Measurements from ENCODE around the gene USH1G. TPM values are rescaled to one million over a fixed set of nuclear protein-coding genes. Genes with fewer than 3 reads are reported as not detected.
"Not testable (repeated sequence)": the region's sequence is repeated elsewhere in the genome, so short reads cannot be mapped to it uniquely, and the experiment has no call there.

Gene USH1G
- total RNA-seq, 4 donors from 2014 or later, result 0.27 to 0.32 TPM; not detected in 2

- WGBS, 2 donors (ENCODE audit: low coverage in 1 of 2), result 92% methylated on average over 5 of the region's 5 CpGs; no CpG with 5 or more reads in 1 of the 2 donors
- no peak overlapping the region for H3K27ac ChIP-seq
- DNase-seq, result no peak
- in situ Hi-C loops (cut with MboI; ENCODE audit: low pct_ligation_motif_present in 1 of 4, low pct_unique_long_range_greater_than_20kb in 1 of 4, low sequenced_read_pairs in 3 of 4) (no loop called here), intact Hi-C loops (cut with DNase I; ENCODE audit: low total_unique reads) (no loop called here)
- no peak overlapping the region for H3K4me3 ChIP-seq
- no peaks in the 10 kb centered on the region for H3K9me3 ChIP-seq
- no peaks in the 10 kb centered on the region for H3K36me3 ChIP-seq
- peaks cover 7 to 13% (median 11%) of the 10 kb centered on the region in 4 donors for H3K4me1 ChIP-seq
- TF ChIP-seq POLR2AphosphoS5 (IDR thresholded peaks at IDR 0.05) (no peak), POLR2A (IDR thresholded peaks at IDR 0.05) (no peak), CTCF (IDR thresholded peaks at IDR 0.05) (no peak), EP300 (IDR thresholded peaks at IDR 0.05; ENCODE audit: low read depth) (no peak)
- H3K27me3 ChIP-seq, result peaks cover 57% of the 10 kb centered on the region
Observed at GRCh38 chr17:74918906-74919305, 4.1 kb downstream of the USH1G start.

DNA sequence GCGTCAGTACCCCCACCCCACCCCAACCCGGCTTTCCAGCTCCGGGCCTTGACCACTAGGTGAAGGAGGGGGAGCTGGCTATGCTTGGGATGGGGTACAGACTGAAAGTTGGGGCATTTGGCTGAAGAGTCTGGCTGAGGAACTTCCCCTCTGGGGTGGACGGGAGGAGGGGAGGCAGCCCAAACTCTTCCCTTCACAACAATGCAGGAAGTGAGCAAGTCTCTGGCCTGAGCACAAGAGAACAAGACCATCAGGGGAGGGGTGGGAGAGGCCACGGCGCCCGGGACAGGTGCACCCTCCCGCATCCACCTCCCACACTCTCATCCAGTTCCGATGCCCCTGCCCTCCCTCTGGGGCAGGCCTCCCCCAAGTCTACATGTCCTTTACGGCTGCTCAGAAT, 5.6 kb downstream of the USH1G start:
- Histone ChIP-seq H3K27ac (no peak overlapping the region), H3K4me3 (no peak overlapping the region), H3K36me3 (no peaks in the 10 kb centered on the region), H3K27me3 (peaks cover 42% of the 10 kb centered on the region), H3K4me1 (no peaks in the 10 kb centered on the region), H3K9me3 (no peaks in the 10 kb centered on the region)
- in situ Hi-C loops (cut with MboI; ENCODE audit: low pct_ligation_motif_present in 1 of 4, low pct_unique_long_range_greater_than_20kb in 1 of 4, low sequenced_read_pairs in 3 of 4), result no loop called here
- WGBS, 2 donors (ENCODE audit: low coverage in 1 of 2), result 49% methylated on average over 10 of the region's 10 CpGs; no CpG with 5 or more reads in 1 of the 2 donors
- no peak for TF ChIP-seq EP300 (IDR thresholded peaks at IDR 0.05; ENCODE audit: low read depth)
- no peak for TF ChIP-seq CTCF (IDR thresholded peaks at IDR 0.05)
- no peak for TF ChIP-seq POLR2A (IDR thresholded peaks at IDR 0.05)
- no peak for TF ChIP-seq POLR2AphosphoS5 (IDR thresholded peaks at IDR 0.05)
- intact Hi-C loops (cut with DNase I; ENCODE audit: low total_unique reads), result no loop called here
- DNase-seq, result no peak

DNA sequence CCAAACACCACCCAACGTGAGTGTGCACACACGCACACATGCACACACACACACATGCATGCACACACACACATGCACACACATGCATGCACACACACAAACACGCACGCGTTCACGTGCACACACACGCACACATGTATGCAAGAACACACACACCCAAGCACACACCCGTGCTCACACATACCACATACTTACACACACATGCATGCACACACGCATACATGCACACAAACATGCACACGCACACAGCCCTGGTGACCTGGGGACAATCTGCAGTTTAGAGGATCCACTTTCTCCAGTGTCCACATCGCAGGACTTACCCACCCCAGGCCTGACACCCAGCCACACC, 6.2 kb downstream of the USH1G start:
- Histone ChIP-seq H3K36me3 (no peaks in the 10 kb centered on the region), H3K27ac (no peak overlapping the region), H3K4me3 (no peak overlapping the region), H3K9me3 (no peaks in the 10 kb centered on the region), H3K27me3 (peaks cover 36% of the 10 kb centered on the region), H3K4me1 (no peaks in the 10 kb centered on the region)
- in situ Hi-C loops (cut with MboI; ENCODE audit: low pct_ligation_motif_present in 1 of 4, low pct_unique_long_range_greater_than_20kb in 1 of 4, low sequenced_read_pairs in 3 of 4) (no loop called here), intact Hi-C loops (cut with DNase I; ENCODE audit: low total_unique reads) (loop anchor here (1.0 kb wide), 1 partner anchor 29 kb away; no protein-coding TSS in a partner anchor)
- TF ChIP-seq EP300 (IDR thresholded peaks at IDR 0.05; ENCODE audit: low read depth), result no peak
- TF ChIP-seq POLR2AphosphoS5 (IDR thresholded peaks at IDR 0.05), result no peak
- TF ChIP-seq CTCF (IDR thresholded peaks at IDR 0.05), result no peak
- TF ChIP-seq POLR2A (IDR thresholded peaks at IDR 0.05), result no peak
- 87 to 91% methylated on average over 9 to 11 of the region's 11 CpGs for WGBS, 2 donors (ENCODE audit: low coverage in 1 of 2)
- DNase-seq, result no peak

- TF ChIP-seq POLR2A (IDR thresholded peaks at IDR 0.05) (no peak), POLR2AphosphoS5 (IDR thresholded peaks at IDR 0.05) (no peak), CTCF (IDR thresholded peaks at IDR 0.05) (no peak), EP300 (IDR thresholded peaks at IDR 0.05; ENCODE audit: low read depth) (no peak)
- no peak for DNase-seq
- Histone ChIP-seq H3K4me3 (no peak overlapping the region), H3K36me3 (no peaks in the 10 kb centered on the region), H3K27me3 (peaks cover 30% of the 10 kb centered on the region), H3K4me1 (no peaks in the 10 kb centered on the region), H3K9me3 (no peaks in the 10 kb centered on the region), H3K27ac (no peak overlapping the region)
- 88 to 91% methylated on average over 7 to 13 of the region's 13 CpGs for WGBS, 2 donors (ENCODE audit: low coverage in 1 of 2)
- in situ Hi-C loops (cut with MboI; ENCODE audit: low pct_ligation_motif_present in 1 of 4, low pct_unique_long_range_greater_than_20kb in 1 of 4, low sequenced_read_pairs in 3 of 4) (no loop called here), intact Hi-C loops (cut with DNase I; ENCODE audit: low total_unique reads) (loop anchor here (1.0 kb wide), 1 partner anchor 30 kb away; no protein-coding TSS in a partner anchor)
Observed at GRCh38 chr17:74916136-74916850, 6.8 kb downstream of the USH1G start.

DNA sequence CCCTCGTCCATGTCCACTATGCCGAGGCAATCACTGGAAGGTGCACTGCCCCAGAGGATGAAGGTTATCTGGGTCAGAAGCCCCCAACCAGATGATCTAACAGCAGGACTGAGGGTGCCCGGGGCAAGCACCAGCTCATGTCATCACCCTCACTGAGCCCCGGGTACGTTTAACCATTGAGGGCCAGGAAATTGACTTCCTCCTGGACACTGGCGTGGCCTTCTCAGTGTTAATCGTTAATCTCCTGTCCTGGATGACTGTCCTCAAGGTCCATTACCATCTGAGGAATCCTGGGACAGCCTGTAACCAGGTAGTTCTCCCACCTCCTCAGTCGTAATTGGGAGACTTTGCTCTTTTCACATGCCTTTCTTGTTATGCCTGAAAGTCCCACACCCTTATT, 11.6 kb downstream of the USH1G start:
- DNase-seq; H3K27me3 ChIP-seq; in situ Hi-C loops (cut with MboI; ENCODE audit: low pct_ligation_motif_present in 1 of 4, low pct_unique_long_range_greater_than_20kb in 1 of 4, low sequenced_read_pairs in 3 of 4); H3K4me3 ChIP-seq; H3K36me3 ChIP-seq; H3K9me3 ChIP-seq; H3K27ac ChIP-seq; intact Hi-C loops (cut with DNase I; ENCODE audit: low total_unique reads); H3K4me1 ChIP-seq: not testable (repeated sequence)
- 60% methylated on average over 8 of the region's 8 CpGs; no CpG with 5 or more reads in 1 of the 2 donors for WGBS, 2 donors (ENCODE audit: low coverage in 1 of 2)

GRCh38 chr17:74909097-74909496, 14.0 kb downstream of the USH1G start:
- 13 to 70% methylated on average over 1 to 4 of the region's 4 CpGs for WGBS, 2 donors (ENCODE audit: low coverage in 1 of 2)
- intact Hi-C loops (cut with DNase I; ENCODE audit: low total_unique reads); H3K27ac ChIP-seq; DNase-seq; H3K36me3 ChIP-seq; H3K27me3 ChIP-seq; H3K4me3 ChIP-seq; H3K9me3 ChIP-seq; H3K4me1 ChIP-seq; in situ Hi-C loops (cut with MboI; ENCODE audit: low pct_ligation_motif_present in 1 of 4, low pct_unique_long_range_greater_than_20kb in 1 of 4, low sequenced_read_pairs in 3 of 4): not testable (repeated sequence)

All from transverse colon (tissue), 4 donors.